Parathyroid adenoma (tissue), 2 donors: ENCODE data around the gene NRP2.

Source experiments
- H2AFZ ChIP-seq: fragments of 300-600 bp; sonication (generic); one replicate; pipeline ENCODE4 v1.7.0; 2017; ENCODE audit warnings: antibody characterized with exemption, mild to moderate bottlenecking
- H3K27ac ChIP-seq: fragments of 300-600 bp; sonication (generic); one replicate; pipeline ENCODE4 v1.7.0; 2017
- H3K27me3 ChIP-seq: fragments of 300-600 bp; sonication (generic); one replicate; pipeline ENCODE4 v1.7.0; 2017; ENCODE audit warnings: low read length; ENCODE audit not compliant: control insufficient read depth, insufficient read depth
- H3K36me3 ChIP-seq: fragments of 300-600 bp; sonication (generic); one replicate; pipeline ENCODE4 v1.7.0; 2017; ENCODE audit warnings: low read length; ENCODE audit not compliant: control insufficient read depth, insufficient read depth
- H3K4me1 ChIP-seq: fragments of 300-600 bp; sonication (generic); one replicate; pipeline ENCODE4 v1.7.0; 2017; ENCODE audit warnings: control low read depth
- H3K4me2 ChIP-seq: fragments of 300-600 bp; sonication (generic); one replicate; pipeline ENCODE4 v1.7.0; 2017; ENCODE audit warnings: low read length
- H3K4me3 ChIP-seq: fragments of 300-600 bp; sonication (generic); one replicate; pipeline ENCODE4 v1.7.0; 2017; ENCODE audit warnings: low read depth, low read length
- H3K79me2 ChIP-seq: fragments of 300-600 bp; sonication (generic); one replicate; pipeline ENCODE4 v1.7.0; 2017; ENCODE audit warnings: control low read depth
- H3K9ac ChIP-seq: fragments of 300-600 bp; sonication (generic); one replicate; pipeline ENCODE4 v1.7.0; 2017; ENCODE audit warnings: mild to moderate bottlenecking
- H3K9me3 ChIP-seq: fragments of 300-600 bp; sonication (generic); one replicate; pipeline ENCODE4 v1.7.0; 2017; ENCODE audit warnings: low read length; ENCODE audit not compliant: control insufficient read depth
- TF ChIP-seq, protein P1 (sequence below): fragments of 300-600 bp; sonication (generic); IDR thresholded peaks from one replicate; pipeline ENCODE4 v1.7.0; 2017; ENCODE audit warnings: antibody characterized with exemption, mild to moderate bottlenecking
- donor health status: primary hyperparathyroidism.

The NRP2 gene

DNA sequence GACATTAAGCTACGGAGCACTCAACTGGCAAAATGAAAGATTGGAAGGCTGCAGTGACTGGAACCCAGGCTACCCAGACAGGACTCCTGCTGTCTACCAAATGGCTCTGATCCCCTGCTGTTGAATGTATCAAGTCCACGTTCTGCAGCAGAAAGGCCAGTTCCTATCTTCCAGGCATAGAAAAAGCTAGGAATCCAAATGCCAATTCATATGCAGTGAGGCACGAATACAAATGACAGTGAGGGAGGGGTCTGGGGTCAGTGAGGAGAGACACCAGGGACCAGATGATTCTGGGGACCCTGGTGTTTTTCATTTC, 5.3 kb downstream of the NRP2 start:
- H3K4me2 ChIP-seq: no peak overlapping the region
- no peak overlapping the region for H3K4me3 ChIP-seq
- H3K27me3 ChIP-seq: peaks cover 2% of the 10 kb centered on the region
- H3K36me3 ChIP-seq: no peaks in the 10 kb centered on the region
- TF ChIP-seq, protein P1, sequence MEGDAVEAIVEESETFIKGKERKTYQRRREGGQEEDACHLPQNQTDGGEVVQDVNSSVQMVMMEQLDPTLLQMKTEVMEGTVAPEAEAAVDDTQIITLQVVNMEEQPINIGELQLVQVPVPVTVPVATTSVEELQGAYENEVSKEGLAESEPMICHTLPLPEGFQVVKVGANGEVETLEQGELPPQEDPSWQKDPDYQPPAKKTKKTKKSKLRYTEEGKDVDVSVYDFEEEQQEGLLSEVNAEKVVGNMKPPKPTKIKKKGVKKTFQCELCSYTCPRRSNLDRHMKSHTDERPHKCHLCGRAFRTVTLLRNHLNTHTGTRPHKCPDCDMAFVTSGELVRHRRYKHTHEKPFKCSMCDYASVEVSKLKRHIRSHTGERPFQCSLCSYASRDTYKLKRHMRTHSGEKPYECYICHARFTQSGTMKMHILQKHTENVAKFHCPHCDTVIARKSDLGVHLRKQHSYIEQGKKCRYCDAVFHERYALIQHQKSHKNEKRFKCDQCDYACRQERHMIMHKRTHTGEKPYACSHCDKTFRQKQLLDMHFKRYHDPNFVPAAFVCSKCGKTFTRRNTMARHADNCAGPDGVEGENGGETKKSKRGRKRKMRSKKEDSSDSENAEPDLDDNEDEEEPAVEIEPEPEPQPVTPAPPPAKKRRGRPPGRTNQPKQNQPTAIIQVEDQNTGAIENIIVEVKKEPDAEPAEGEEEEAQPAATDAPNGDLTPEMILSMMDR: no peak
- no peak overlapping the region for H3K27ac ChIP-seq
- H3K9me3 ChIP-seq: no peaks in the 10 kb centered on the region
- no peak overlapping the region for H3K9ac ChIP-seq
- H2AFZ ChIP-seq: no peak overlapping the region
- no peaks in the 10 kb centered on the region for H3K79me2 ChIP-seq
- H3K4me1 ChIP-seq: peaks cover 7% of the 10 kb centered on the region

DNA sequence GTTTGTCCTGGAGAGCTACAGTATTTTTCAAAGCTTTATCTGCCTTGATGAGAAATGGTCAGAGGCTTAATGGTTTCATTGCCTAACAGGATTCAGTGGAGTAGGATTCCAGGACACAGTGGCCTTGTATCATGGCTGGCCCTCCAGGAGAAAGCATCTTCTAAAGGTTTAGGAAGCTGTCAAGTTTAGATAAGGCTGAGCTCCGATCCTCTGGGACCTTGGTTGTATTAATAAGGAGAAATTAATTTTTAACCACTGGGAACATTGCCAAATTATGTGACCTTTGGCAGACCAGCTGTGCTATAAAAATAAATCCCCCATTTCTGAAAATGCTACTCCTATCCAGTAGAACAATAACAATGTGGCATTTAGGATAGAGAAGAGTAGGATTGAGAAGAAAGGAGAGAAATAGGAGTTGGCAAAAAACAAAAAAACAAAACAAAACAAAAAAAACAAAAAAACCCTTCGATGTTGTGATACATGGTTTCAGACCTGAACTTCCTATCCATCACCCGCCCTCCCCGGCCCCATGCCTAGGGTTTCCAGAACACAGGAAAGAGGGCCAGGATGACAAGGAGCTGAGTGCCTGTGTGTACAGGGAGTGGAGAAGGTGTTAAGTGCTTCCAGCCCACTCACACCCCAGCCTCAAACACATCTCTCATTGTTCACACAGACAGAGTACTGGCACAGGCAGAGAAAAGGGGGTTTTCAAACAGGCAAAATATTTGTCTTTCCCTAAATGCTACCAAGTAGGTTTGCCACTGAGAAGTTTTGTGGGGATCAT, 6.3 kb downstream of the NRP2 start:
- Histone ChIP-seq H3K36me3 (no peaks in the 10 kb centered on the region), H3K9me3 (no peaks in the 10 kb centered on the region), H3K9ac (no peak overlapping the region), H3K4me2 (no peak overlapping the region), H3K27me3 (peaks cover 2% of the 10 kb centered on the region), H2AFZ (no peak overlapping the region), H3K4me1 (peaks cover 7% of the 10 kb centered on the region), H3K4me3 (no peak overlapping the region), H3K27ac (no peak overlapping the region), H3K79me2 (no peaks in the 10 kb centered on the region)
- TF ChIP-seq, protein P1: no peak

DNA sequence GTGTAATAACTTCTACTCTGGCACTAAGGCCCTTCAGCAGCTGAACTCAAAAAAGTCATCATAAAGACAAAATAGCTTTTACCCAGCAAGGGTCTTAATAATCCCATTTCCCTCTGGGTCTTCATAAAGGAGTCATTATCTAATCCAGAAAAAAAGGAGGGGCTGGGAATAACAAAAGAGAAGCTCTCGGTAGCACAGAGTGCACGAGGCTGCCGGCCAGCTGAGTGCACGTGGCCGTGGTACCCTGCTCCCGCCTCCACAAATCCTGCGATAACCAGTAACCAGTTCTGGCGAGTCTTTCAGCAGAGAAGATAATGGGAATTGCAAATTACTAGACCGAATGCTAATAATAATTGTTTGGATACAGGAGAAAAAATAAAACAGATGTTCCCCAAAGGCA, 7.5 kb downstream of the NRP2 start:
- no peak overlapping the region for H3K4me3 ChIP-seq
- H3K27ac ChIP-seq: no peak overlapping the region
- H3K9ac ChIP-seq: no peak overlapping the region
- H3K27me3 ChIP-seq: peaks cover 2% of the 10 kb centered on the region
- TF ChIP-seq, protein P1: no peak
- no peaks in the 10 kb centered on the region for H3K79me2 ChIP-seq
- peaks cover 7% of the 10 kb centered on the region for H3K4me1 ChIP-seq
- no peaks in the 10 kb centered on the region for H3K9me3 ChIP-seq
- no peak overlapping the region for H3K4me2 ChIP-seq
- no peaks in the 10 kb centered on the region for H3K36me3 ChIP-seq
- no peak overlapping the region for H2AFZ ChIP-seq

DNA sequence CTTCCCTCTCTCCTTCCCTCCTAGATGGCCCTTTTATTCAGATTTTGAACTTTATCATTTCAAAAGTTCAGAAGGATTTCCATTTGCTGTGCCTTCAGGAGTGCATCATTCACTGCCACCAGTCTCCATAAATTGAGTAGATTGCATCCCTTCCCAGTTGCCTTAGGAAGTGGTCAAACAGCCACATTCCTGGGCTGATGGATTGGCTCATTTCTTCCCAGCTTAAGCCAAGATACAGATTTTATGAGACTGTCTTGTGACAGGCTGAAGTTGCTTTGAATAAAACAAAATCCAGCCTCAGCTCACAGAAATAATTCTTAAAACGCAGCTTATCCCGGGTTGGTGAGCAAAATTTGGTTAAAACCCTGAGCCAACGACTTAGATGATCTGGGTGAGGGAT, 9.8 kb downstream of the NRP2 start:
- H3K36me3 ChIP-seq: no peaks in the 10 kb centered on the region
- no peak overlapping the region for H3K27ac ChIP-seq
- H3K4me1 ChIP-seq: no peaks in the 10 kb centered on the region
- no peaks in the 10 kb centered on the region for H3K9me3 ChIP-seq
- H3K9ac ChIP-seq: no peak overlapping the region
- H3K79me2 ChIP-seq: no peaks in the 10 kb centered on the region
- no peak overlapping the region for H3K4me2 ChIP-seq
- no peak overlapping the region for H2AFZ ChIP-seq
- H3K4me3 ChIP-seq: no peak overlapping the region
- TF ChIP-seq, protein P1: no peak
- no peaks in the 10 kb centered on the region for H3K27me3 ChIP-seq

DNA sequence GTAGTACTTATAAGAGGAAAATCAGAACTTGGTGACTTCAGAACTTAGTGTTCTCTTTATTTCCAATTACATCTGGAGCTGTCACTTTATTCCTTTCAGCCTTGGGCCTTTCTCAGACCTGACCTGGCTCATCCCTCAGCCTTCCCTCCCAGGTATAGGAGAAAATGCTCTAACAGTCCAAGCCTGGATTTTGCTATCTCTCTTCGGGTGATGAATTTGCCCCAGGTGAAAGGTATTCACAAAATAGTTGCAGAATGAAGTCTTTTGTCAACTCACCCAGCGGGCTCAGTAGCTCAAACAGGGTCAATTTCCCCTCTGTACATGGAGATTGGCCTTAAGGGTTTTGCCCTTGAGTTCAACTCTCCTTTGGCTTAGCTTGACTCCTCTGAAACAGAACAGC, 12.0 kb downstream of the NRP2 start:
- Histone ChIP-seq H3K36me3 (no peaks in the 10 kb centered on the region), H3K4me3 (no peak overlapping the region), H3K27me3 (no peaks in the 10 kb centered on the region), H3K4me2 (no peak overlapping the region), H3K9me3 (no peaks in the 10 kb centered on the region), H3K9ac (no peak overlapping the region), H3K27ac (no peak overlapping the region), H3K79me2 (no peaks in the 10 kb centered on the region), H3K4me1 (no peaks in the 10 kb centered on the region), H2AFZ (no peak overlapping the region)
- TF ChIP-seq, protein P1: no peak
